NCI-H2029 (cell line): ENCODE measurements around the gene IGBP1.
"Not testable (repeated sequence)": the region's sequence is repeated elsewhere in the genome, so short reads cannot be mapped to it uniquely, and the experiment has no call there.

Experiments
- DNase-seq: peaks from one replicate; lab custom pipeline; 2025; lab: John Stamatoyannopoulos, UW

IGBP1 gene

DNA sequence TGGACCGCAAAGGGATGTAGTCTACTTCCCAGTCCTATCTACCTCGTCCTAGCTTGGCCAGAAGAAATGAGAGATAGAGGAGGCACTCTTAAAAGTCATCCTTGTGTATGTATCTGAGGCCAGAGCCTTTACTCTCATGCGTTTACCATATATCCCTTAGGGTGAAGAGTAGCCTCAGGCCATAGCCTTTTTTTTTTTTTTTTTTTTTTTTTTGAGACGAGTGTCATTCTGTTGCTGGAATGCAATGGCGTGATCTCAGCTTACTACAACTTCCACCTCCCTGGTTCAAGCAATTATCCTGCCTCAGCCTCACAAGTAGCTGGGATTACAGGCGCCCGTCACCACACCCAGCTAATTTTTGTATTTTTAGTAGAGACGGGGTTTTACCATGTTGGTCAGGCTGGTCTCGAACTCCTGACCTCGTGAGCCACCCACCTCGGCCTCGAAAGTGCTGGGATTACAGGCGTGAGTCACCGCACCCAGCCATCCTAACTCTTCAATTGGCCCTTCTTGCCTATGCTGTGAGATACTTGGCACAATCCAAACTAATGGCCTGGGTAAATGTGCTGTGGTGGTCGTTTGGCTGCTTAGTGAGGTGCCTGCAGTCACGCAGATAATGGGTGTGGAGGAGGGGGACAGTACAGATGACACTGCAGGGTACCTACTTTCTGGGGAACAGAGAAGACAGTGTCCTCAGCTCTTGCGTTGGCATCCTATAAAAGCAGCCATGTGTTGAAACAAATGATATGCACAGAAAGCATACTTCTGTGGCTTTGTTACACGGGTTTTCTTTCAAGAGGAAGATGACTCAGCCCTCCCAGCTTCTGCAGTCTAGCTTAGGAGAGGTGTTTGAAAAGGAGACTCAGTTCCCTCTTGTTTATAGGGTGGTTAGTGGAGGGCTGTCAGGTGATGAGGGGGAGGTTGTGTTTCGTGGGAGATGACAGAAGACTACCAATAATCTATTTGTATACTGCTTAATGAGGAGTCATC, 33.6 kb downstream of the IGBP1 start:
- DNase-seq: no peak

- no peak for DNase-seq
Measured at GRCh38 chrX:70168238-70169188, 35.3 kb downstream of the IGBP1 start.

DNA sequence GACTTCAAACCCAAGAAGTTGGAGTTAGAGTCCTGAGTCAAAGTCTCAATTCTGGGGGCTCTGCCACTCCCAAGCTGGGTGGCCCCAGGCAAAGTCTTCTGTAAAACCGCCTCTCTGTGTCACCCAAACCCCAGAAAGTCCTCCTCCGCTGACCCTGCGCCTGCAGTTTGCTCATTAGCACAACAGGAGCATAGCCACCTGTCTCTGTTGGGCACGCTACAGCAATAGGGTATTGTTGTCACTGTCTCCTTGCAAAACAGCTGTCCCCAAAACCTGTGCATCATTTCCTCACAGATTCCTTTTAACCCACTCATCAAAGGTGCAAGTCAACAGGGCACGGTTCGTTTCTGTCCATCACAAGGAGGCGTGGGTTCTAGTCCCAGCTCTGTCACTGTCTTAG, 36.0 kb downstream of the IGBP1 start:
- no peak for DNase-seq

DNA sequence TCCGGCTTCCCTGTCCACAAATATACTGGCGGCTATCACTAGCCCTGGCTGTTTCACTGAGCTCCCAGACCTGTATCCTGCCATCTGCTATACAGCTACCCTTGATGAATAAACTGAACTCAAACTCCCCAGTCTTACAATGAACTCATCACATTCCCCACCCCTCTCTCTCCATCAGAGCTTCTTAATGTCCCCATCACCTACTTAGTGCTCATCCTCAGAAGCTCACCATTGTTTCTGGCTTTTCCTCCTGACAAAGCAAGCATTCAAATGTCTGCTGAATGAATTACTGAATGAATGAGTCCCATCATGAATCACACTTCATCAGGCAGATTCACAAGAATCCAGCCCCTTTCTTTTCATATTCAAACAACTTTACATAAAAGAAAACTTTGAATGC, 38.4 kb downstream of the IGBP1 start:
- DNase-seq: no peak

- DNase-seq: no peak
Measured at GRCh38 chrX:70172221-70172620, 39.0 kb downstream of the IGBP1 start.

GRCh38 chrX:70172964-70173363, 39.7 kb downstream of the IGBP1 start:
- DNase-seq: no peak

DNA sequence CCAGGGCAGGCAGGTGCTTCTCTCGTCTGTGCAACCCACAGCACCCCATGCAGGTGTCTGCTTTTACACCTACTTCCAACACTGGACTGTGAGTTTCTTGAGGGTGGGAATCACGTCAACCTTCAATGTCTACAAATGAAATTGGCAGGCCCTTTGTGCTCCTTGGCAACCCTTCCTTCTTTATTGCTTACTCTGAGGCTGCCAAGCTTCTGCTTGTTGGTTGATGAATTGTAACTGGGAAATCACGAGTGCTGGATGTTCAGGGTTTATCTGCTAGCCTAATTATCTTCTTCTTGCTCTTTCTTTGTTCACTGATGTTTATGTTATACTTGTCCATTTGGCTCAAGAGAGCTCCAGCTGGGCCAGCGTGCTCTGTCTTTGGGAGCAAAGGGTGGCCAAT, 41.5 kb downstream of the IGBP1 start:
- peak; percentile 35 for DNase-seq

DNA sequence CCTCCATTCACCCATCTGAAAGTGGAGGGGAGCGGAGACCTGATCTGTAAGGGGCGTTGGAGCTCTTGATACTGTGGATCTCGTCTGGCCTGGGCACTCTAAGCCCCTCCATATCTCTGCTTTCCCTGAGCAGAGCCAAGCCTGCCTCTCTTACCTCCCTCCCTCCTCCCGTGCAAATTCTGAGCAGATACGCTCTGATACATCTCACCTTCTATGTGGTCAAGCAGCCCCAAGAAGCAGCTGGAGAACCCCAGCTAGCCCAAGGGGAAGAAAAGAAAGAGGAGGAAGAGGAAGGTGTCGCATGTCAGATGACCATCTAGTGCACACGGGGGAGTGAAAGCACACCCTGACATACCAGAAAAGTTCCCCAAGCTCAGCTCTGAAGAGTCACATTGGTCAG, 42.1 kb downstream of the IGBP1 start:
- DNase-seq: no peak

GRCh38 chrX:70176938-70177533, 43.8 kb downstream of the IGBP1 start, which contains the start of gene DGAT2L6:
DGAT2L6 (plus strand) TSS chrX:70177483; CDS start chrX:70177583, 100 bp downstream.
- DNase-seq: no peak

DNA sequence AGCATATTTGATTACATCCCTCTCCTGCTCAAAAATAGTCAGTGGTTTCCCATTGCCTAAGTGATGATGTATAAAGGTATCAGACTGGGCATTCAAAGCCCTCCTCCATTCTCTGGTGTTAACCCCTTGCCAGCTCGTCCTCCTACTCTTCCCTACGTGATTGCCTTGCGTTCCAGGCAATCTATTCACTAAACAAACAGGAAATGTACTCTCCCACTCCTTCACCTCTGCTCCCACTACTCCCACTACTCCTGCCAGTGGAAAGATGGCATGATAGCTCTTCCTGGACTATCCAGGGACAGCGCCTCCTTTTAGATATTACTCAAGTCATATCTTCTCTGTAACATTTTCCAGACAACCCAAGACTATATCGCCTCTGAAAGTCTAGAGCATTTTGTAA, 49.8 kb downstream of the IGBP1 start:
- no peak for DNase-seq

- no peak for DNase-seq
Measured at GRCh38 chrX:70190225-70190624, 57.0 kb downstream of the IGBP1 start.

- peak; percentile 52 for DNase-seq
Measured at GRCh38 chrX:70196961-70197720, 63.9 kb downstream of the IGBP1 start.

DNA sequence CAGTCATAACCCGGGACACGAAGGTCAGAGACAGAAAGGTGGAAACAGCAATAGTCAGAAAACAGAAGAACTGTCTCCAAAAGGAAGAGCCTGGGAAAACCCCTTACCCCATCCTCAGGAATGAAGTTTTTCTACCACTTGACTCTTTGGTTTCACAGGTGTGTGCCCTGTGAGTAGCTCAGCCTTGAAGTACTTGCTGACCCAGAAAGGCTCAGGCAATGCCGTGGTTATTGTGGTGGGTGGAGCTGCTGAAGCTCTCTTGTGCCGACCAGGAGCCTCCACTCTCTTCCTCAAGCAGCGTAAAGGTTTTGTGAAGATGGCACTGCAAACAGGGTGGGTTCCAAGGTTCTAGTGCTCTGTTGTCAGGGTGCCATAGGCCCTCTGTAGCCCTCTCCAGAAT, 68.5 kb downstream of the IGBP1 start:
- no peak for DNase-seq

DNA sequence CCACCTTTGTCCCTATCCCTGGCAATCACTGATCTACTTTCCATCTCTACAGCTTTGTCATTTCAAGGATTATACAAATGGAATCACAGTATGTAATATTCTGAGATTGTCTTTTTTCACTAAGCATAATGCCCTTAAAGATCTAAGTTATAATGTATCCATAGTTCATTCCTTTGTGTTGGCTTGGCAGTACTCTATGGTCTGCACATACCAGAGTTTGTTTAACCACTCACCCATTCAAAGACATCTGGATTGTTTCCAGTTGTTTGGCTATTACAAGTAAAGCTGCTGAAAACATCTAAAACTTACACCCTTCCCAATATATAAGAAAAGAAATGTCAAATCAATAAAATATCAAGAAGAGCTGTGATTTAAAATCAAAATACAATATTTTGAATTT, 75.2 kb downstream of the IGBP1 start:
- DNase-seq: peak; percentile 8

DNA sequence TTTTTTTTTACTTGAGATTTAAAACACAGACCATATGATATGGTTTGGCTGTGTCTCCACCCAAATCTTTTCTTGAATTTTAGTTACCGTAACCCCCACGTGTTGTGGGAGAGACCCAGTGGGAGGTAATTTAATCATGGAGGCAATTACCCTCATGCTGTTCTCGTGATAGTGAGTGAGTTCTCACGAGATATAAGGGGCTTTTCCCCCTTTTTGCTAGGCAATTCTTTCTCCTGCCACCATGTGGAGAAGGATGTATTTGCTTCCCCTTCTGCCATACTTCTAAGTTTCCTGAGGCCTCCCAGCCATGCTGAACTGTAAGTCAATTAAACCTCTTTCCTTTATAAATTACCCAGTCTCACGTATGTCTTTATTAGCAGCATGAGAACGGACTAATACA, 76.3 kb downstream of the IGBP1 start:
- not testable (repeated sequence) for DNase-seq
